Panc1 (cell line): ENCODE data around the gene SNX9. TPM values are rescaled to one million over a fixed set of nuclear protein-coding genes. Genes with fewer than 3 reads are reported as not detected.

ENCODE experiments used
- ATAC-seq: fragments of 200-7000 bp; cut with Tn5 transposase; 2 replicates; pipeline ENCODE4 v1.9.1; 2020; ENCODE audit warnings: mild to moderate bottlenecking, moderate library complexity
- BruUV-seq: library from RNA; stranded (reverse); fragments of 400-500 nt; replicated peaks from 2 replicates; lab custom pipeline; 2021; lab: Mats Ljungman, UMichigan
- CTCF ChIA-PET: fragments of 300-600 bp; sonication (Branson Sonifier 250); formaldehyde crosslinking; loops from one replicate; lab custom pipeline; 2022; ENCODE audit warnings: antibody characterized with exemption; lab: Charles Lee
- POLR2A ChIA-PET: fragments of 300-600 bp; sonication (Branson Sonifier 250); formaldehyde crosslinking; loops from one replicate; lab custom pipeline; 2022; ENCODE audit warnings: antibody characterized with exemption; lab: Charles Lee
- DNase-seq: peaks from one replicate; pipeline ENCODE4 v3.0.0-alpha.2; 2010; ENCODE audit warnings: low read depth, low spot score
- H3K27ac ChIP-seq: 2 replicates; pipeline ENCODE4 v1.5.1; 2011; ENCODE audit warnings: mild to moderate bottlenecking, low read length, inconsistent platforms
- H3K27me3 ChIP-seq: fragments of 200-500 bp; sonication (Bioruptor generic); 2 replicates; pipeline ENCODE4 v1.6.0; 2014; ENCODE audit warnings: low read length, inconsistent platforms; ENCODE audit not compliant: control insufficient read depth, insufficient read depth
- H3K36me3 ChIP-seq: fragments of 200-500 bp; sonication (Bioruptor generic); 2 replicates; pipeline ENCODE4 v1.5.1; 2014; ENCODE audit warnings: inconsistent platforms, mild to moderate bottlenecking, low read length, moderate library complexity; ENCODE audit not compliant: control insufficient read depth, insufficient read depth
- H3K4me1 ChIP-seq: 2 replicates; pipeline ENCODE4 v1.5.1; 2011; ENCODE audit warnings: inconsistent platforms, mild to moderate bottlenecking, low read length, moderate library complexity; ENCODE audit not compliant: control insufficient read depth, insufficient read depth
- H3K4me3 ChIP-seq, 2 experiments: 2 replicates each; pipeline ENCODE4 v1.5.1; 2011 to 2012; ENCODE audit warnings: low read depth in 2 of 2, low read length in 2 of 2, mild to moderate bottlenecking in 2 of 2, inconsistent platforms in 1 of 2, moderate library complexity in 1 of 2
- H3K9me3 ChIP-seq: fragments of 200-500 bp; sonication (Bioruptor generic); 2 replicates; pipeline ENCODE4 v1.5.1; 2014; ENCODE audit warnings: low read depth, mild to moderate bottlenecking, inconsistent platforms, low read length, moderate library complexity; ENCODE audit not compliant: control insufficient read depth, insufficient read depth
- POLR2AphosphoS5 ChIP-seq: IDR thresholded peaks from 2 replicates; pipeline ENCODE4 v1.6.1; 2012; ENCODE audit warnings: mild to moderate bottlenecking, low read depth, low read length, moderate library complexity
- REST ChIP-seq, 2 experiments: IDR thresholded peaks; 2 replicates each; pipeline ENCODE4 v1.6.1; 2011 to 2012; ENCODE audit warnings: low read depth in 2 of 2, control low read depth in 1 of 2, low read length in 1 of 2, mild to moderate bottlenecking in 1 of 2, moderate library complexity in 1 of 2; ENCODE audit not compliant: insufficient read depth in 1 of 2
- SIN3A ChIP-seq: IDR thresholded peaks from 2 replicates; pipeline ENCODE4 v1.6.1; 2012; ENCODE audit warnings: low read depth, mild to moderate bottlenecking, low read length, moderate library complexity, borderline replicate concordance; ENCODE audit not compliant: insufficient read depth
- TCF7L2 ChIP-seq: IDR thresholded peaks from 2 replicates; pipeline ENCODE4 v1.6.1; 2011; ENCODE audit warnings: mild to moderate bottlenecking, low read depth, low read length, inconsistent platforms
- in situ Hi-C: cut with HindIII; loops from 2 replicates; pipeline ENCODE4 v1.10.0; 2016; ENCODE audit warnings: low sequenced_read_pairs, low pct_unique_long_range_greater_than_20kb
- intact Hi-C: fragments of 100-400 bp; cut with micrococcal nuclease; formaldehyde crosslinking; loops from one replicate; pipeline ENCODE4 v1.10.0; 2022; ENCODE audit not compliant: unreplicated experiment
- total RNA-seq: library from RNA; stranded (reverse); gene quantifications from one replicate; pipeline ENCODE4 v1.2.1, GENCODE V29; 2021; ENCODE audit not compliant: unreplicated experiment
- TF ChIP-seq, protein P1 (sequence below): fragments of 450-650 bp; IDR thresholded peaks from 2 replicates; pipeline ENCODE4 v1.5.1; 2017; ENCODE audit warnings: mild to moderate bottlenecking

SNX9 gene
- total RNA-seq, 1 experiment from 2014 or later: 46.0 TPM

- intact Hi-C loops: no loop called here
- in situ Hi-C loops: loop anchor here (25.0 kb wide), 1 partner anchor 100 kb away; no protein-coding TSS in a partner anchor
- ATAC-seq: no peak
- Histone ChIP-seq H3K27me3 (no peaks in the 10 kb centered on the region), H3K36me3 (no peaks in the 10 kb centered on the region), H3K4me3 (no peak overlapping the region), H3K27ac (no peak overlapping the region; the same call in 1 of the 2 replicates), H3K9me3 (no peaks in the 10 kb centered on the region), H3K4me1 (peaks cover 60% of the 10 kb centered on the region)
- ChIA-PET POLR2A (no interaction called here), CTCF (interaction anchor here (0.7 kb wide), 1 partner anchor 101 kb away, joined by 4 read pairs; no protein-coding TSS in a partner anchor)
- no peak for DNase-seq
- TF ChIP-seq SIN3A (no peak), POLR2AphosphoS5 (no peak), REST (IDR thresholded peaks at IDR 0.05; ENCODE audit: insufficient read depth in 1 of 2, low read depth in 2 of 2, low read length in 1 of 2) (no peak), TCF7L2 (no peak)
- TF ChIP-seq, protein P1, sequence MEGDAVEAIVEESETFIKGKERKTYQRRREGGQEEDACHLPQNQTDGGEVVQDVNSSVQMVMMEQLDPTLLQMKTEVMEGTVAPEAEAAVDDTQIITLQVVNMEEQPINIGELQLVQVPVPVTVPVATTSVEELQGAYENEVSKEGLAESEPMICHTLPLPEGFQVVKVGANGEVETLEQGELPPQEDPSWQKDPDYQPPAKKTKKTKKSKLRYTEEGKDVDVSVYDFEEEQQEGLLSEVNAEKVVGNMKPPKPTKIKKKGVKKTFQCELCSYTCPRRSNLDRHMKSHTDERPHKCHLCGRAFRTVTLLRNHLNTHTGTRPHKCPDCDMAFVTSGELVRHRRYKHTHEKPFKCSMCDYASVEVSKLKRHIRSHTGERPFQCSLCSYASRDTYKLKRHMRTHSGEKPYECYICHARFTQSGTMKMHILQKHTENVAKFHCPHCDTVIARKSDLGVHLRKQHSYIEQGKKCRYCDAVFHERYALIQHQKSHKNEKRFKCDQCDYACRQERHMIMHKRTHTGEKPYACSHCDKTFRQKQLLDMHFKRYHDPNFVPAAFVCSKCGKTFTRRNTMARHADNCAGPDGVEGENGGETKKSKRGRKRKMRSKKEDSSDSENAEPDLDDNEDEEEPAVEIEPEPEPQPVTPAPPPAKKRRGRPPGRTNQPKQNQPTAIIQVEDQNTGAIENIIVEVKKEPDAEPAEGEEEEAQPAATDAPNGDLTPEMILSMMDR: no peak
- BruUV-seq: no TSS peak
Measured at GRCh38 chr6:157862706-157863105, 39.7 kb downstream of the SNX9 start.

GRCh38 chr6:157864185-157864761 is 41.2 kb downstream of the SNX9 start:
- DNase-seq (no peak), ATAC-seq (no peak)
- POLR2A ChIA-PET: interaction anchor here (0.6 kb wide), 1 partner anchor 20 kb away, joined by 3 read pairs; no protein-coding TSS in a partner anchor
- Histone ChIP-seq H3K36me3 (no peaks in the 10 kb centered on the region), H3K27ac (no peak overlapping the region), H3K27me3 (no peaks in the 10 kb centered on the region), H3K4me1 (peaks cover 69% of the 10 kb centered on the region), H3K9me3 (no peaks in the 10 kb centered on the region), H3K4me3 (no peak overlapping the region)
- BruUV-seq: no TSS peak
- CTCF ChIA-PET: no interaction called here
- intact Hi-C loops (no loop called here), in situ Hi-C loops (loop anchor here (25.0 kb wide), 1 partner anchor 102 kb away; no protein-coding TSS in a partner anchor)
- TF ChIP-seq REST (IDR thresholded peaks at IDR 0.05; ENCODE audit: insufficient read depth in 1 of 2, low read depth in 2 of 2, low read length in 1 of 2): no peak
- TF ChIP-seq TCF7L2: no peak
- TF ChIP-seq POLR2AphosphoS5: no peak
- TF ChIP-seq, protein P1: no peak
- no peak for TF ChIP-seq SIN3A
